Retina (tissue), 1 donor: ENCODE results near the gene YPEL1.
"Not testable (repeated sequence)": the region's sequence is repeated elsewhere in the genome, so short reads cannot be mapped to it uniquely, and the experiment has no call there.

Source experiments
- DNase-seq: peaks from one replicate; pipeline ENCODE4 v3.0.0-alpha.2; 2016

Gene YPEL1

DNA sequence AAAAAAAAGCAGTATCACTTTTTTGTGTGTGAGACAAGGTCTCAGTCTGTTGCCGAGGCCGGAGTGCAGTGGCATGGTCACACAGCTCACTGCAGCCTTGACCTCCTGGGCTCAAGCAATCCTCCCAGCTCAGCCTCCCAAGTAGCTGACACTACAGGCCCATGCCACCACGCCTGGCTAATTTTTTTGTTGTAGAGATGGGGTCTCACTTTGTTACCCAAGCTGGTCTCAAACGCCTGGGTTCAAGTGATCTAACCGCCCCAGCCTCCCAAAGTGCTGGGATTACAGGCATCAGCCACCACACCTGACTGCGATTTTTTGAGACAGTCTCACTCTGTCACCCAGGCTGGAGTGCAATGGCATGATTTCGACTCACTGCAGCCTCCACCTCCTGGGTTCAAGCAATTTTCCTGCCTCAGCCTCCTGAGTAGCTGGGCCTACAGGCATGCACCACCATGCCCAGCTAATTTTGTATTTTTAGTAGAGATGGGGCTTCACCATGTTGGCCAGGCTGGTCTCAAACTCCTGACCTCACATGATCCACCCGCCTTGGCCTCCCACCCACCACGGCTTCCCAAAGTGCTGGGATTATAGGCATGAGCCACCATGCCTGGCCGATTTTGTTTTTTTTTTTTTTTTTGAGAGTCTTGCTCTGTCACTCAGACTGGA lies 15.3 kb downstream of the YPEL1 start:
- not testable (repeated sequence) for DNase-seq

DNA sequence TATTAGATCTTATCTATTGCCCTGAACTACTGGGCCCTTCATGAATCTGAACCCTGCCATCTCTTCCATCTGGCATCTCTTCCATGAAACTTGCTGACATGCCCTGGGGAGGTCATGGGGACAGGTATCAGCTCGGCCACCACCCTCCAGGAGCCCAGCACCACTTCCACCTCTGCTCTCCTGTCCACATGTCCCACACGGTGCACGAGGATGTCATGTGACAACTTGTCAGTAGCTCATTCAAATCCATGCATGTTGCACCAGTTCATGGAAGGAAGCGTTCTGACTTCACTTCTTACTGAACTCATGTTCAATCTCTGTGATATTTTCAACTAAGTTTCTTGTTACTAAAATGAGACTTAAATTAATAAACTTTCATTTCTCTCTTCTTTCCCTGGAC lies 16.6 kb downstream of the YPEL1 start:
- DNase-seq, result no peak

DNA sequence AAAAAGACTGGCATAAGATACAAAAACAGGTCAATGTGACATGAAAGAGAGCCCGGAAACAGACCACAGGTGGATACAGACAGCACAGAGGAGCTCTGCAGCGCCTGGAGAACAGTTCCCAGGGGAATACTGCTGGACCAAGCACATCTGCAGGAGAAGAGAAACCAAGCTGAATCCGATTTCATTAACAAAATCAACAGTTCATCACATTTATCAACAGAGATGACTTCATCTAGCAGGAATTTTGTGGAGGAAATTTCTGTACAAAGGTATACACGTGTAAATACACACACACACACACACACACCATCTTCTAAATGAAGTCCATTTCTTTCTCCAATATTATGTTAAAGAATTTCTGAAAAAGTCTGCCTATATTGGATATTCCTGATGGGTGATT lies 17.1 kb downstream of the YPEL1 start:
- no peak for DNase-seq

DNA sequence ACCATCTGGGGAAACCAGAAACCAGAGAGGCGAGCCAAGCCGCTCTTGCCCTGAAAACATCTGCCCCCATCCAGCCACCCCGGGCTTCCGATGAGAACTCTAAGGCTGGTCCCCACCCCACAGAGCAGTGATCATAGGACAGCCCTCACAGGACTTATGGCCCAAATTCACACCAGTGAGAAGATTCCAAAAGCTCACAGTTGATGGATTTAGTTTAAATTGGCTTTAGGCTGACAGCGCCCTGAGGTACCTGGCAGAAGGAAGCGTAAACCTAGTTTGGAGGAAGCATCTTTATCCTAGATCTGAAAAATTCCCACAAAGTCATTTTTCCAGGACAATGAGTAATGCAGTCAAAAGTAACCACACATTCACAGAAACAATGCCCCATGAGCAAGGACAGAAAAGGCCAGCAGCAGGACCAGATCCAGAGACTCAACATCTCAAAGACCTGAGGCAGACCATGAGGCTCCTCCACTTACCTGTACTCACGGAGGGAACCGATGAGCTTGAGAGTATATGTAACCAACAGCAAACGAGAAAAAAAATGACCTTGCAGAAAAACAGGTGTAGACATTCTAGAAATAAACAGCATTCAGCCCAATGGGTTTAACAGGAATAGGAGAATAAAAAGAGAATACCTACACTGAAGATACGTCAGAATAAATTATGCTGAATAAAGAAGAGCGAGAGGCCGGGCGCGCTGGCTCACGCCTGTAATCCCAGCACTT lies 19.0 kb downstream of the YPEL1 start:
- DNase-seq, result not testable (repeated sequence)

DNA sequence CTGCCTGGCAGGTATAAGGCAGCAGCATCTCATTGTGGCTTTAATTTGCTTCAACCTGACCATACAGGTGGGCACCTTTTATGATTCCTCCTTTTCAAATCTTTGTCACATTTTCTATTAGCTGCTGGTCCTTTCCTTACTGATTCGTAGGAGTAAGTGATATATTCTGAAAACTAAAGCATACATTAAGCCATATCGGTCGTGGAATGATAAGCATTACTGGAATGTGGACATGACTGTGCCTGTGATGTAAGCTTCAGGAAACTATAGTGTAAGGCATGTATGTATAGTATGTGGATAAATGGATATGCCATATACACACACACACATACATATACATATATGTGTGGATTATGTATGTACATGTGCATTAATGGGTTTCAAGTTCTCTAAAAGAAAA lies 20.8 kb downstream of the YPEL1 start:
- DNase-seq, result no peak

DNA sequence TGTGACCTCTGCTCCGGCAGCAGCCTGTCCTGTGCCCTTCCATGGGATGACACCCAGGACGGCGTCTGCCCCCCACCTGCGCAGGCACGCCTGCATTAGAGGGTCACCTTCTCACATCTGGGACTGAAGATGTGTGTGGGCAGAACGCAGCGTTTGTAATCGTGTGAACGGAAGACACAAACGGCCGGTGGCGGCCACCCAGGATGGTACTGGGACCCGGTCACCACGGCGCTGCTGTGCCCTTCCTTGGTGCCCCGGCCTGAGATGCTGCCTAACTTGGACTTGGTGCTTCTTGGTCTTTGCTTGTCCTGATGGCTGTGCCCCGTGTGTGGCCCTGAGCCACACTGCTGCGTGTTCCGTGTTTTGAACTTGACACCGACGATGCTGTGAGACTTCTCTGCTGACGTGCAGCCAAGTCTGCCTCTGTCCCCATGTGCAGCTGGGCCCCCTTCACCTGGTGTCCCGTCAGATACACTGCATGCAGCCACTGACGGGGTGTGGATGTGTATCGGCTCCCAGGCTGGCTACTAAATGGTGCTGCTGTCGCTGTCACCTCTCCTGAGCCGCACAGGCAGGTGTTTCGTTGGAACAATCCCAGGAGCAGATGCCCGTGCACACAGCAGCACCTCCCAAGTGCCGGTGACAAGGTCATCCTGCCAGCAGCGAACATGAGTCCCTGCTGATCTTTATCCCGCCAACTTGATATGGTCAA lies 21.4 kb downstream of the YPEL1 start:
- DNase-seq, result no peak

DNA sequence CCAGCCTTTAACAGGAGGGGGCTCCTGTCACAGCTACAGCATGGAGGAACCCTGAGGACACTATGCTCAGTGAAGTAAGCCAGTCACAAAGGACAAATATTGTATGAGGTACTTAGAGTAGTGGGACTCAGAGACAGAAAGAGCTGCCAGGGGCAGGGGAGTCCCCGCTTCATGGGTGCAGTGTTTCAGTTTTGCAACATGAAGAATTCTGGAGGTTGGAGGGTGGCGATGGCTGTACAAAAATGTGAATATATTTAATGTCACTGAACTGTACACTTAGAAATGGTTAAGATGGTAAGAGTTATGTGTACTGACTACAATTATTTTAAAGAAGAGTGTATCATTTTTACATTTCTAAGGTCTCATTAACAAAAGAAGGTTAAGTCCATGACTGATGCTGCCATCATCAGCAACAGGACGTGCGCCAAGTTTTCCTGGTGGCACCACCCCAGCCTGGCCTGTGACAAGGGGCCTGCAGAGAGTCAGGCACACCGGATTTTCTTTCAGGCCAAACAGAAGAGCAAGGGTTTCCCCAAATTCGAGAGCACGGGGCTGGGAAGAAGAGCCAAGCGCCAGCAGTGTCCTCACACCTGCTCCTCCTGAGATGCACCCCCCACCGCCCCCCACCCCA lies 22.1 kb downstream of the YPEL1 start:
- DNase-seq, result no peak

DNA sequence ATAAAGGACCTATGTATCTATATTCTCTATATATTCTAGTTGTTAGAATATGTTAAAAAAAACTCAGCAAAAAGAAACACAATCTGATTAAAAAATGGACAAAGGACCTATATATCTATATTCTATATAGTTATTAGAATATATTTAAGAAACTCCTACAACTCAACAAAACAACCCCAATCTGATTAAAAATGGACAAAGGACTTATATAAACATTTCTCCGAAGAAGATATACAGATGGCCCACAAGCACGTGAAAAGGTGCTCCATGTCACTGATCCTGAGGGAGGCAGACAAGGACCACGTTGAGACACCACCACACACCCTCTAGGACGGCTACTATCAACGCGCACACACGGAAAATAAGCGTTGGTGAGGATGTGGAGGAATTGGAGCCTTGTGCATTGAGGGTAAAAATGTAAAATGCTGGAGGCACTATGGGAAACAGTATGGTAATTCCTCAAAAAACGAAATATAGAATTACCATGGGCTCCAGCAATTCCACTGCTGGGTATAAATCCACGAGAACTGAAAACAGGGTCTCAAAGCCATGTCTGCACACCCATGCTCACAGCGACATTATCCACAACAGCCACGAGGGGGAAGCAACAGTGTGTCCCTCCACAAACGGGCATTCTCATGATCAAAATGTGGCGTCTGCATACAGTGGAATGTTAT lies 22.7 kb downstream of the YPEL1 start:
- DNase-seq, result peak; percentile 76

DNA sequence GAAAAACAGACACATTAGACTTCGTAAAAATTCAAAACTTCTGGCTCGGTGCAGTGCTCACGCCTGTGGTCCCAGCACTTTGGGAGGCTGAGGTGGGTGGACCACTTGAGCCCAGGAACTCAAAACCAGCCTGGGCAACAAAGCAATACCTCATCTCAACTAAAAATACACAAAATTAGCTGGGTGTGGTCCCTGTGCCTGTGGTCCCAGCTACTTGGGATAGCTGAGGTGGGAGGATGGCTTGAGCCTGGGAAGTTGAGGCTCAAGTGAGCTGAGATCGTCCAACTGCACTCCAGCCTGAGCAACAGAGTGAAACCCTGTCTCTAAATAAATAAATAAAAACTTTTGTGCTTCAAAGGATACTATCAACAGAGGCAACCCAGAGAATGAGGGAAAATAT lies 23.7 kb downstream of the YPEL1 start:
- no peak for DNase-seq

DNA sequence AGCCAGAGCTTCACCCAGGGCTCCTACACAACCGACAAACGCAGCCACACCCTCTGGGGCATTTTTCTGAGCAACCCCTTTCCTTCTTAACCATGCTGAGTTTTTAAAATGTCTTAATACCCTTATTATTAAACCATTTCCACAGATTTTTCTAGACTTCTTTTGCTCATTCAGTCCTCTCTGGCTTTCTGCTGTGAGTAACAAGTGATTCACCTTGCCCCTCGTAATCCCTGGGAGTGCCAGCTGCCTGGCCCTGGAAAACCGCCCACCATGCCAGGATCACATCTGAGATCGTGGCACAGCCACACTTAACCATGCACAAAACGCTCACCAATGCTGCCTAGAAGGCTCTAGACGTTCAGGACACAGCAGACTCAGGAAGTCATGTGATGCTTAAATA lies 25.4 kb downstream of the YPEL1 start:
- DNase-seq, result no peak

DNA sequence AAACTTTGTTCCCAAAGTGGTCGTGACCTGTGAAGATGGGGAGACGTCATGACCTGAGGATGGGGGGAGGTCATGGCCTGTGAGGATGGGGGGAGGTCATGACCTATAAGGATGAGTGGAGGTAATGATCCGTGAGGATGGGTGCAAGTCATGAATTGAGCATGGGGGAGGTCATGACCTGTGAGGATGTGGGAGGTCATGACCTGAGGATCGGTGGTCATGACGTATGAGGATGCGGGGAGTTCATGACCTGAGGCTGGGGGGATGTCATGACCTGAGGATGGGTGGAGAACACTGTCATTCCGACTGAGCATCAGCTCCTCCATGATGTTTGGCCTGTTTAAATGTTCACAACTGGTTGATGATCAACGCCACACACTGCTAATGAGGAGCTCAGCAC lies 25.9 kb downstream of the YPEL1 start:
- DNase-seq, result no peak

DNA sequence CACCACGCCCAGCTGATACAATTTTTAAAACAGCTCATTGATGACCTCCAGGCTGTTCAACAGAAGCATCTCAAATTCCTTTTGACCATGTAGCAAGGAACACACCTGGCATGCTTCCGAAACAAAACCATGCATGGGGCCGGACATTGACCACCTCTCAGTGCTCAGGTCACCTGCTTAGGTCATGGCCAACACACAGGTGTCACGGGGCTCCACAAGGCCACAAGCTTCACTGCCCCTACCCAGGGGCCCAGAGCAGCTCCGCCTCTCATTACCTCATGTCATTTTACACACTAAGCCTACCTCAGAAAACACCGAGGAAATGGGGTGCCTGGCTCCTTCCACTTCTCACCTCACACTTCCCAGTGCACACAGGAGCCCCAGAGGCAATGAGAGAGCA lies 26.6 kb downstream of the YPEL1 start:
- no peak for DNase-seq

DNA sequence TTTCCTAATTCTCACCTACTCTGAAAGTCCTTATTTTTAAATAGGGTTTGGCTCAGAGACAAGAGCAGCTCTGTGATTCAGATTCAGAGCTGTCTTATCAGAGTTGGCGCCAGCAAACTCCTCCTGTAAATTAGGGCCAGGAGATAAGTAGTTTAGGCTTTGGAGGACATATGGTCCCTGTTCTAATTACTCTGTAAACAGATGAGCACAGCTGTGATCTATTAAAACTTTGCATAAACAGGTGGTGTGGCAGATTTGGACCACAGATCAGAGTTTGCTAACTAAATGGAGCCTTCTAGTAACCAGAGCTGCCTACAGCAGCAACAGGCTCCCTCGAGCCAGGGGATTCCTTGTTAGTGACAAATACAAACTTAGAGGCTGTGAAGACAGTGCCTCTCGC lies 27.9 kb downstream of the YPEL1 start:
- no peak for DNase-seq

DNA sequence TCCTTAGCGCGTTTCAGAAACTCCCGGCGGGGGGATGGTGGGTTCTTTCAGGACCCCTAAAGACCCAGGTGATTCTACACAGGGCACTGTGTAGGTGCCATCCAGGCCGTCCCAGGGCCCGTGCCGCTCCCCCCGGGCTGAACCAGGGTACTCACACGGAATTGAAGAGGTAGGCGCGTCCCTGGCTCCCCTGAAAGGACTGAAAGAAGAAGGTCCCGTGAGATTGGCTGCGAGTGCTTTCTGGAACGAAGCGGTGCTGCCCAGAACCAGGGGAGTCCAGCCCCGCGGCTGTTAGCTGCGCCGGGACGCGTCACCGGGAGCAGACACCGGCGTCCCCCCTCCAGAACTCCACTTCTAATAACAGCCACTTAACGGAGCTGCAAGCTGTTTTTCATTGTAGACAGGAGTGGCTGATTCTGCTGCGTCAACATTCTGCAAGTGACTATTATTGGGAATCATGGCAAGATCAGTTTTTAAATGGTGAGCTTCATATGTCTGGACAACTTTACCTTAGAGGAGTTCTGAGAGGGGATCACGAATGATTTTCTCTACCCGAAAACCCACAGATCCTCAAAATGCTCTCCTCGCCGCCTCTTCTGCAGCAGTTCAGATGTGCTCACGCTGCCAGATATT lies 31.8 kb downstream of the YPEL1 start:
- no peak for DNase-seq

DNA sequence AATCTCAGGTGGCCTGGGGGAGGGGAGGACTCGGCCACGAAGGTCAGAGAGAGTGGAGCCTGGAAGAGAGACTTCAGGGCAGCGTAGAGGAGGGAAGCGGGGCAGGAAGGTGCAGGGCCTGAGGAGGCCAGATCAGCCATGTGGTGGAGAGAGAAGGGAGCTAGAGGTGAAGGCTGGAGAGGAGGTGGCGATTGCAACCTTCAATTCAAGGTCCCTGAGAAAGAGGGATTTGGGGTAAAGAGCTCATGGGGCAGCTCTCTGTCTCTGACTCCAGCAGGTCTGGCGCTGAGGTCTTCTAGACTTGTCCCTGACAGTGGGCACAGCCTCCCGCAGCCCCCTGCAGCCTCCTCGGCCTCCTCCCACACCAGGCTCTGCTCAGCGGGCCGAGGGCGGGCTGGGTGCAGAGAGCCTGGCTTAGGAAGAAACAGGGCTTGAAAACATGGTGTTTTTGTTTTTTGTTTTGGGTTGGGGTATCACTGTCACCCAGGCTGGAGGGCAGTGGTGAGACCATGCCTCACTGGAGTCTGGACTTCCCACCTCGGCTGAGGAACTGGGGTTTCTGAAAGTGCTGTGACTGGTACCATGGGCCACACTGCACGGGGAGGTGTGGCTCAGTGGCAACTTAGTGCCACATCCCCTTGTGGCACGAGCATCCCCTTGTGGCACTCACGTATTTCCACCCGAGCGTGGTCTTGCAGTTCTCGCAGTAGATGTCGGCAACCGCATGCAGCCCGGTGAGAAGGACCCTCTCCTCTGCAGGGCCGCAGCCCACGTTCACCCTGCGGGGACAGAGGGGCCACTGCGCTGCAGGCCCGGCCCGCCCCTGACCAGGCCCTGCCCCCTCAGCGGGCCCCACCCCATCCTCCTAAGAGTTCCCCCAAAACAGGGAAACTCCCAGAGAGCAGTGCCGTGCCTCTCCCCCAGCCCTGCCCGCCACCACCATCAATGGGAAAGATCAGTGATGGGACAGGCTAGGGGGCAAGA lies 32.6 kb downstream of the YPEL1 start:
- no peak for DNase-seq

DNA sequence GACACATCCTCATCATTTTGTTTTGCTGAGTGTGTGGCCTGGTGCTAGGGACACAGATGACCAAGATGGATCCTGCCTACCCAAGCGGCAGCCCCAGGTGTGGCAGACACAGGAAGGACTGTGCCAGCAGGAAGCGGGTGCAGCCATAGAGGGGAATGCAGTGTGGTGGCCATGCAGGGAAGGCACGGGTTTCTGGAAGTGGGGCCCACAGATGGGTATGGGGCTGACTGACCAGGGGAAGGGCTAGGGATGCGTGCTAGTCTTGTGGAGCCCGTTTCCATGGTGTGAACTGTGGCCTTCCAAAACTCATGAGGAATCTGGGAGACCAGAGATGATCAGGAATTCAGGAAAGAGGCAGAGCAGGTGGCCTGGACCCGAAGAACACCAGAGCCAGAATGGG lies 33.5 kb downstream of the YPEL1 start:
- no peak for DNase-seq

DNA sequence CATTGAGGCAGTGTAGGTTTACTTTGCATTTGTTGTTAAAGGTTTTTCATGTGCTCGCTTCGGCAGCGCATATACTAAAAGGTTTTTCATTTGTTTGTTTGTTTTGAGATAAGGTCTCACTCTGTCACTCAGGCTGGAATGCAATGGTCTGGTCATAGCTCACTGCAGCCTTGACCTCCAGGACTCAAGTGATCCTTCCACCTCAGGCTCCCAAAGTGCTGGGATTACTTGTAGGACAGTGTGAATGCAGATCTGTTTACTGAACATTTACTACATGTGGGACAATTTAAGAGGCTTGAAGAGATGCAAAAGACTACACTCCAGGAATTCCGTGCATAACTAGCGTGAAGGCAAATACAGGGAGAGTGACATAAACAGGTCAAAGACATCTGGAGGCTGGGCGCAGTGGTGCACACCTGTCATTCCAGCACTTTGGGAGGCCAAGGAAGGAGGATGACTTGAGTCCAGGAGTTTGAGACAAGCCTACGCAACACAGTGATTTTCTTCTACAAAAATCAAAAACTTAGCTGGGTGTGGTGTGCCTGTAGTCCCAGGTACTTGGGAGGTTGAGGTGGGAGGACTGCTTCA lies 34.1 kb downstream of the YPEL1 start:
- no peak for DNase-seq

DNA sequence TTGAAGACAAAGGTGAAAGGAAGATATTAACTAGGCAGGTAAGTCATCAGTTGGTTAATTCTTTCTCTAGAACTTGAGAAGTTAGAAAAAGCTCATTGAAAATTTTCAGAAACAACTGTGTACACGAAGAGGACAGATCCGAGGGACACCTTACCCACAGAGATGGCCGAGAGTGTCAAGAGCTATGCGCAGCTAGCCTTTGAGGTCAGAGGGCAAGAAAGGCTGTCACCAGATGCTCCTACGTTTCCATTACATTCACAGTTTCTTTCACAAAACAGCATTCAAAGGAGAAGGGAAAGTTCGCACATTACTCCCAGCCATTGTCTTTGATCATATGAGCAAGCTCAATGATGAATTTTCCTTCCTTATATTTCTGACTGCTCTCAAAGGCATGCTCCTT lies 34.8 kb downstream of the YPEL1 start:
- no peak for DNase-seq

DNA sequence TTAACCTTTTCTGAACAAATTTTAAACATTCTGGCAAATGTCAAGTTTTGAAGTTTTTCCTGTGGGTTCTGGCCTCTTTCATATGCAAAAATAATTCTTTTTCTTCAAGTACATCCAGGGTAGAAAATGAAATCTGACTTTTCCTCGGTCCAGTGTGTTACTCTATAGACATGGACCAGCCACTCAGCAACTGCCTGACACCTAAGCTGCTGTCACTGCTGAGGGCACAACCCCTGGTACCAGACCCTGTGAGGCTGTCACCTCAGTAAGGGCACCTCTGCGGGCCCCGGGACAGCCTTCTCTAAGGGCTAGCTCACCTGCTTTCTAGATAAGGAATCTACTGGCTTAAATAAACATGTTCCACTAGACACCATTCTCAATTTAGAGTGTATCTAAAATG lies 36.0 kb downstream of the YPEL1 start:
- DNase-seq, result no peak

DNA sequence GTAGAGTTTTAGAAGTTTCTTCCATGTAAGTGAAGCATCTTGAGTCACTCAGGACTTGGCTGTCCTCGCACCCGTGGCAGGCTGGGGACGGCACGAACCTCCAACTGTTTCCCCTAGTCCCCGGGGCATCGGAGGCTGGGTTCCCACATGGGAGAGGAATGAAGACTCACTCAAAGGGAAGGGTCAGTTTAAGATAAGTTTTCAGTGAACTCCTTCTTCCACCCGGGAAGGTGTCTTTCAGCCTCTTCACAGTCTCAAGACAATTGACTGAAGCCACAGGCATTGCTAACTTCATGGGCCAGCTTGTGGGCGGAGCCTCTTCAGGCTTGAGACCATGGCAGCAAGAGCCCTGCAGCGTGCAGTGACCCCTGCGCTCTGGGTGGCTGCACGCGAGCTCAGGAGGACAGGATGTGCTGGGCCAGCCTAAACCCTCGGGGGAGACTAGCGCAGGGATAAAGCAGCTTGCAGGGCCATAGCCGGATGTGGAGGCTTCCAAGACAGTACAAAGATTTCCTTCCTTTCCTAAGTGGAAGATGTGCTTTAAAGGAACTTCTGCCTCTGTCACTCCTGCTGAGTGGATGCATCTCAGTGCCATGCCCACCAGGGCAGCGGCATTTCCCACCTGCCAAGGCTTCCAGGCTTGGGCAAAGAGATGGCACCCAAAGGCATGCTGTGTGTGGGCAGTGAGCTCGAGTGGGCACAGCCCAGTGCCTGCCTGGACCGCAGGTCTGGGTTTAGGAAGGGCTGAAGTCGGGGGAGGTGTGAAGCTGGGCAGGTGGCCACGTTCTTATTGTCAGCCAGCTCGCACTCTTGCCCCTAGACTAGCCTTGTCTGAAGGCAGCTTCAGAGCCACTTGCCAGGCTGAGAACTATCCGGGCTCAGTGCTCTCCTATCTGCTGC lies 36.9 kb downstream of the YPEL1 start:
- no peak for DNase-seq
